HG03108 (cell line): Measurements from ENCODE around the gene OR6K3.
"Not testable (repeated sequence)": the region's sequence is repeated elsewhere in the genome, so short reads cannot be mapped to it uniquely, and the experiment has no call there.

Source experiments
- ATAC-seq: cut with Tn5 transposase; IDR thresholded peaks from one replicate; pipeline ENCODE4 v1.9.1; 2021; ENCODE audit warnings: moderate library complexity; ENCODE audit not compliant: unreplicated experiment

Gene OR6K3

GRCh38 chr1:158688343-158688742 lies 32.2 kb downstream of the OR6K3 start:
- not testable (repeated sequence) for ATAC-seq

GRCh38 chr1:158687037-158687436 lies 33.5 kb downstream of the OR6K3 start:
- ATAC-seq: no peak

GRCh38 chr1:158686111-158687009 lies 34.2 kb downstream of the OR6K3 start, which contains the start of gene SPTA1:
SPTA1 (minus strand) TSS chr1:158686715; CDS start chr1:158686517, 198 bp downstream.
- ATAC-seq: no peak

DNA sequence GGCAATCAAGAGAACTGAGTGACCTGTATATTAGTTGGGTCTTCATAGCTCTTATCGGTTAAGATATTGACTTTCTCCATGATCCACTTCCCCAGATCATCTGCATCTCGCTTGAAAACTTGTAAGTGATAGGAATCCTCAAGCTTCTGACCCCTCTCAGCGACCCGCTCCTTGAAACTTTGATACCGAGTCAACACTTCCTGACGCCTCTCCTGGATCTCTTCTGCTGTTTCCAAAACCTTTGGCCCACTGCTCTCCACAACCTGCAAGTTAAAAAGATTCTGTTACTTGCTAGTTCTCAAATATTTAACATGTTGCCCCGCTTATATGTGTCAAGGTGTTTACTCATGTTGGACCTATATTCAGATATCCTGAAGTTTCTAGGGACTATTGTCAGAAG lies 35.4 kb downstream of the OR6K3 start:
- ATAC-seq: no peak

DNA sequence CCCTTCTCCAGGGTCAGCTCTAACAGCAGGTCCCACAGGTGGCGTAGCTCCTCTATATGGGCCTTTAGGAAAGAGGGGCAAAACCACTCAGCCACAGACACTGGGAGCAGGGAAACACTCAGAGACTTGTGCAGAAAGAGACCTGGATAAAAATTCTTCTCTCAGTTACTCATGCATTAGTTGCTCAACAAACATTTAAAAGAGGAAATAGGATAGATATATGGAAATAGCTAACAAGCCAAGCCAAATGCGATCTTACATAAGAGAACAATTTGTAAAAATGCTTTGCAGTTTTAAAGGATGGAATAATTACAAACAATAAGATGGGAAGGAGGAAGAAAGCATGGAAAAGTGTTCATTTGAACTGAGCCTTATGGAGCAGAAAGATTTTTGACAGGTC lies 38.9 kb downstream of the OR6K3 start:
- no peak for ATAC-seq

DNA sequence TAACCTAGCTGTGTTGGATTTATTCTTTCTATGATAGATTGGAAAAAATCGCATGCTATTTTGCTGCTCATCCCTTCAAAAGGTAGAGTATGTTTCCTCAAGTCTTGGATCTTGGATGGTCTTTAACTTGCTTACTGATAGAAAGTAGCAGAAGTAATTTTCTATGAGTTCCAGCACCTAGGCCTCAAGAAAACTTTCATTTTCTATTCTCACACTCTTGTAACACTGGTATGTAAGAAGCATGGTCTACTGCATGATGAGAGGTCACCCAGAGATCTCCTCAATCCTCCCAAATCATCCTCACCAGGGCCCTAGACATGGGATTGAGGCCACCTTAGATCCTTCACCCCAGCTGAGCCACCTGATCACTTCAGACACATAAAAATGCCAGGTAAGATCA lies 41.2 kb downstream of the OR6K3 start:
- ATAC-seq: no peak

- ATAC-seq: no peak
These were observed 44.8 kb downstream of the OR6K3 start for GRCh38 chr1:158675563-158676323.

- ATAC-seq: no peak
These were observed 46.2 kb downstream of the OR6K3 start for GRCh38 chr1:158674302-158674701.
